GM19467 (cell line): Measurements from ENCODE around the gene ERVK3-1.
"Not testable (repeated sequence)": the region's sequence is repeated elsewhere in the genome, so short reads cannot be mapped to it uniquely, and the experiment has no call there.

Experiments
- ATAC-seq: cut with Tn5 transposase; IDR thresholded peaks from one replicate; pipeline ENCODE4 v1.9.1; 2021; ENCODE audit warnings: mild to moderate bottlenecking, moderate library complexity; ENCODE audit not compliant: unreplicated experiment

Gene ERVK3-1

GRCh38 chr19:58305065-58305931 lies at the start of gene ERVK3-1:
Gene ERVK3-1, plus strand, starts transcription at chr19:58305377. Its CDS starts 6,792 bp downstream, at chr19:58312169.
- ATAC-seq = peak; percentile 96

- not testable (repeated sequence) for ATAC-seq
These were observed 46.9 kb upstream of the ERVK3-1 start for GRCh38 chr19:58258259-58258658.

GRCh38 chr19:58261600-58261967 lies 43.6 kb upstream of the ERVK3-1 start:
- no peak for ATAC-seq

GRCh38 chr19:58261968-58262921 lies 42.9 kb upstream of the ERVK3-1 start:
- ATAC-seq = no peak

- no peak for ATAC-seq
These were observed 42.3 kb upstream of the ERVK3-1 start for GRCh38 chr19:58262922-58263296.

- no peak for ATAC-seq
These were observed 40.1 kb upstream of the ERVK3-1 start for GRCh38 chr19:58265100-58265499.

- ATAC-seq = no peak
These were observed 36.8 kb upstream of the ERVK3-1 start for GRCh38 chr19:58268344-58268743.

- no peak for ATAC-seq
These were observed 30.4 kb upstream of the ERVK3-1 start for GRCh38 chr19:58274771-58275201.

- no peak for ATAC-seq
These were observed 29.6 kb upstream of the ERVK3-1 start for GRCh38 chr19:58275564-58275963.

GRCh38 chr19:58277197-58277596 lies 28.0 kb upstream of the ERVK3-1 start:
- no peak for ATAC-seq

- ATAC-seq = no peak
These were observed 27.2 kb upstream of the ERVK3-1 start for GRCh38 chr19:58277748-58278540.

GRCh38 chr19:58278541-58279041 lies 26.6 kb upstream of the ERVK3-1 start, which contains the start of gene ZNF8:
Gene ZNF8, plus strand, starts transcription at chr19:58278955. Its CDS starts 127 bp downstream, at chr19:58279082.
- peak; percentile 96 for ATAC-seq

GRCh38 chr19:58279042-58279924 lies 25.9 kb upstream of the ERVK3-1 start:
- ATAC-seq = no peak

GRCh38 chr19:58279925-58280316 lies 25.3 kb upstream of the ERVK3-1 start:
- no peak for ATAC-seq

GRCh38 chr19:58284199-58284598 lies 21.0 kb upstream of the ERVK3-1 start:
- no peak for ATAC-seq

- no peak for ATAC-seq
These were observed 13.2 kb upstream of the ERVK3-1 start for GRCh38 chr19:58291943-58292342.

GRCh38 chr19:58294743-58295374 lies 10.3 kb upstream of the ERVK3-1 start:
- ATAC-seq = no peak

GRCh38 chr19:58296104-58296503 lies 9.1 kb upstream of the ERVK3-1 start:
- ATAC-seq = no peak

- no peak for ATAC-seq
These were observed 4.6 kb upstream of the ERVK3-1 start for GRCh38 chr19:58300620-58301019.
